Suprapubic skin (tissue), 4 donors: ENCODE measurements around the gene NPAS3. TPM values are rescaled to one million over a fixed set of nuclear protein-coding genes. Genes with fewer than 3 reads are reported as not detected.

Experiments used
- DNase-seq, 2 donors: peaks; one replicate each; pipeline ENCODE4 v3.0.0-alpha.2; 2019; ENCODE audit warnings: low spot score in 2 of 2
- H3K27ac ChIP-seq: fragments of 200-600 bp; sonication (generic); one replicate; pipeline ENCODE4 v1.5.1; 2019
- H3K27me3 ChIP-seq: fragments of 200-600 bp; sonication (generic); one replicate; pipeline ENCODE4 v1.5.1; 2019
- H3K36me3 ChIP-seq: fragments of 200-600 bp; sonication (generic); one replicate; pipeline ENCODE4 v1.5.1; 2019
- H3K4me1 ChIP-seq: fragments of 200-600 bp; sonication (generic); one replicate; pipeline ENCODE4 v1.5.1; 2019
- H3K4me3 ChIP-seq: fragments of 200-600 bp; sonication (generic); one replicate; pipeline ENCODE4 v1.5.1; 2019; ENCODE audit warnings: mild to moderate bottlenecking
- H3K9me3 ChIP-seq: fragments of 200-600 bp; sonication (generic); one replicate; pipeline ENCODE4 v1.5.1; 2019
- EP300 ChIP-seq: sonication (generic); formaldehyde crosslinking; IDR thresholded peaks from one replicate; pipeline ENCODE4 v1.6.1; 2017; ENCODE audit warnings: antibody characterized with exemption
- POLR2A ChIP-seq, 2 donors: fragments of 450-650 bp; IDR thresholded peaks; one replicate each; pipeline ENCODE4 v1.6.1; 2017; ENCODE audit warnings: antibody characterized with exemption in 2 of 2, mild to moderate bottlenecking in 2 of 2, moderate library complexity in 2 of 2
- POLR2AphosphoS5 ChIP-seq, 3 donors: sonication (generic); formaldehyde crosslinking; IDR thresholded peaks; one replicate each; pipeline ENCODE4 v1.6.1; 2017; ENCODE audit warnings: antibody characterized with exemption in 3 of 3
- WGBS: methylation state at CpG from one replicate; pipeline ENCODE4 v1.1.5; 2018; 5-methylcytosine and 5-hydroxymethylcytosine counted together
- total RNA-seq, 4 donors: library from RNA; depleted of rRNA; stranded (reverse); fragments of >200 nt; gene quantifications; one replicate each; pipeline ENCODE4 v1.1.0, GENCODE V29; 2016
- TF ChIP-seq, protein P1 (sequence below), 2 donors: fragments of 200-600 bp in 1 of 2; fragments of 450-650 bp in 1 of 2; sonication (generic) in 1 of 2; IDR thresholded peaks; one replicate each; pipeline ENCODE4 v1.5.1; 2016 to 2019; ENCODE audit warnings: antibody characterized with exemption in 2 of 2, mild to moderate bottlenecking in 1 of 2, moderate library complexity in 1 of 2

NPAS3 gene
- total RNA-seq, 4 donors from 2014 or later: 0.17 to 0.45 (median 0.29) TPM; not detected in 1

DNA sequence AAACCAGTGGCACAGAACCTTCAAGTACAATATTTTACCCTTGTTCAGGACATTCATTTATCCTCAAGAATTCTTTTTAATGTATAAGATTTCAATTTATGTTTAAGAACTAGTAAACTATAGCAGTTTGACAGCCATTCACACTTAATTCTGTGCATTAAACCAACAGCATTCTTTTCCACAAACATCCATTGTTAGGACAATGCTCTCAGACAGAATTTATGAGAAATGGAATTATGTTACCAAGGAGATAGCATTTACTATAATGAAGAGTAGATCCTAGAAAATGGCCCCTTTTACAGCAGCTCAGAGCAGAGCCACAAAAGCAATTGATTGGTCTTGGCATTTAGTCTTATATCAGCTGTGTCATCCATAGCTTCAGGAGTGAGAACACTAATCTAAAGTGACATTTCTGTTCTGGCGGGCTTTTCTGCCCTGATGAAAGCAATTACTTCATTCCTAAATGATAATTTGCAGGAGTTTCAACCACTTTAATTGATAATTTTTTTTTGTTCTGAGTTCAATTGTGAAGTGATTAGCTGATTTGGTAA lies 268.9 kb downstream of the NPAS3 start:
- no peaks in the 10 kb centered on the region for H3K4me1 ChIP-seq
- H3K36me3 ChIP-seq: no peaks in the 10 kb centered on the region
- H3K27me3 ChIP-seq: no peaks in the 10 kb centered on the region
- 63% methylated on average over 1 of the region's 1 CpG for WGBS
- DNase-seq: no peak
- no peaks in the 10 kb centered on the region for H3K9me3 ChIP-seq
- TF ChIP-seq EP300 (no peak), POLR2AphosphoS5 (IDR thresholded peaks at IDR 0.05) (no peak)
- TF ChIP-seq, protein P1, sequence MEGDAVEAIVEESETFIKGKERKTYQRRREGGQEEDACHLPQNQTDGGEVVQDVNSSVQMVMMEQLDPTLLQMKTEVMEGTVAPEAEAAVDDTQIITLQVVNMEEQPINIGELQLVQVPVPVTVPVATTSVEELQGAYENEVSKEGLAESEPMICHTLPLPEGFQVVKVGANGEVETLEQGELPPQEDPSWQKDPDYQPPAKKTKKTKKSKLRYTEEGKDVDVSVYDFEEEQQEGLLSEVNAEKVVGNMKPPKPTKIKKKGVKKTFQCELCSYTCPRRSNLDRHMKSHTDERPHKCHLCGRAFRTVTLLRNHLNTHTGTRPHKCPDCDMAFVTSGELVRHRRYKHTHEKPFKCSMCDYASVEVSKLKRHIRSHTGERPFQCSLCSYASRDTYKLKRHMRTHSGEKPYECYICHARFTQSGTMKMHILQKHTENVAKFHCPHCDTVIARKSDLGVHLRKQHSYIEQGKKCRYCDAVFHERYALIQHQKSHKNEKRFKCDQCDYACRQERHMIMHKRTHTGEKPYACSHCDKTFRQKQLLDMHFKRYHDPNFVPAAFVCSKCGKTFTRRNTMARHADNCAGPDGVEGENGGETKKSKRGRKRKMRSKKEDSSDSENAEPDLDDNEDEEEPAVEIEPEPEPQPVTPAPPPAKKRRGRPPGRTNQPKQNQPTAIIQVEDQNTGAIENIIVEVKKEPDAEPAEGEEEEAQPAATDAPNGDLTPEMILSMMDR (IDR thresholded peaks at IDR 0.05): no peak
- H3K27ac ChIP-seq: no peak overlapping the region
- no peak overlapping the region for H3K4me3 ChIP-seq

DNA sequence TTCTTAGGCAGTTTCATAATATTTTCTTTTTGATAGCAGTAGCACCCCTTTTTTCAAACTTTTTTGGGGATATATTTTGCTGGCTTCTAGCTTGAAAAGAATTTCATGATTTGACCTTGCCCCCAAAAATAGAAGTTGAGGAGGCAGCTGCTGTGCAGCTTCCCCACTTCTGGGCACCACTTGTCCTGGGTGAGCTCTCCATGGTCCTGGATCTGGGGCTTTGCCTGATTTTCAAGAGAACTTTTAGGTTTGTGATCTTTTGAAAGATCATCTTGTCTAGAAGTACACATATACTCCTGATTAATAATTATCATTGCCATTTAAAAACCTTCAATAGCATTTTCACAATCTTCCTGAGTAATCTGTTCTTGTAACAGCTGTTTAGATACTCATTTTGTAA lies 271.6 kb downstream of the NPAS3 start:
- no peak for TF ChIP-seq POLR2A (IDR thresholded peaks at IDR 0.05)
- TF ChIP-seq, protein P1 (IDR thresholded peaks at IDR 0.05): no peak
- no peaks in the 10 kb centered on the region for H3K36me3 ChIP-seq
- H3K9me3 ChIP-seq: no peaks in the 10 kb centered on the region
- H3K4me3 ChIP-seq: no peak overlapping the region
- H3K27ac ChIP-seq: no peak overlapping the region
- H3K27me3 ChIP-seq: no peaks in the 10 kb centered on the region
- no peak for DNase-seq
- no peaks in the 10 kb centered on the region for H3K4me1 ChIP-seq

DNA sequence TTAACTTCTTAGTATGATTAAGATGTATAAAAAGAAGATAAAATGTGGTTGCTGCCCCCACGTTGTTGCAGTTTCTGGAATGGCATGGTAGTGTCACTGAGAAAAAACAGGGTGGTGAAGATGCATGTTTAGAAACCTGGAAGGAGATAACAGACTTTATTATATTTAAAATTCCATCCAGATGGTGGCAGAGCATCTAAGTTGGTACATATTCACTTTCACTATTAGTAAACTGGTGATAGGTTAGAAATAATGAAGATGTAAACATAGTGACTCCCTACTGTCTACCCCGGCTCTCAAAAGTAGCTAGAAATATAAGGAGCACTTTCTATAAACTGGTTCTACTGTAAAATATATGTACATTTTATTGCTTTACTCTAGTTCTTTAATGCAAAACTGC lies 279.3 kb downstream of the NPAS3 start:
- Histone ChIP-seq H3K9me3 (no peaks in the 10 kb centered on the region), H3K27ac (no peak overlapping the region), H3K36me3 (no peaks in the 10 kb centered on the region), H3K4me3 (no peak overlapping the region), H3K27me3 (no peaks in the 10 kb centered on the region), H3K4me1 (no peaks in the 10 kb centered on the region)
- no peak for TF ChIP-seq POLR2A (IDR thresholded peaks at IDR 0.05)
- TF ChIP-seq POLR2AphosphoS5 (IDR thresholded peaks at IDR 0.05): no peak
- TF ChIP-seq, protein P1 (IDR thresholded peaks at IDR 0.05): no peak
- TF ChIP-seq EP300: no peak
- no peak for DNase-seq
- 42% methylated on average over 2 of the region's 2 CpGs for WGBS

DNA sequence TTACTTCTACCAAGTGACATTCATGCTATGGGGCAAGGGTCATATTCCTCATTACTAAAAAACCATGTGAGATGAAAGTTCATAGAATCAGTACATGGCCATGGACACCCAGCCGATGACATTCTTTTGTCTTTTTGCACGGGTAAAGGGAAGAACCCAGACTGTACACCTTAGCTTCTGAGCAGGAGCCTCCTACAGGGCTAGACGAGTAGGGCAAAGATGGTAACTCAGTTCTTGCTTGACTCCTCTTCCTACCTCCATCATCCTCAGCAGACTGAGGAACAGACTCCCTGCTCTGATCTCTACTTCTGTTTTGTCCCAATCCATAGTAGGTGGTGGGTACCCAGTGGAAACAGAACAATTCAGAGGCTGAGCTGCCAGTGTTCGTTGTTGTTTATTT lies 281.3 kb downstream of the NPAS3 start:
- TF ChIP-seq EP300: no peak
- DNase-seq: no peak
- 89% methylated on average over 4 of the region's 4 CpGs for WGBS

DNA sequence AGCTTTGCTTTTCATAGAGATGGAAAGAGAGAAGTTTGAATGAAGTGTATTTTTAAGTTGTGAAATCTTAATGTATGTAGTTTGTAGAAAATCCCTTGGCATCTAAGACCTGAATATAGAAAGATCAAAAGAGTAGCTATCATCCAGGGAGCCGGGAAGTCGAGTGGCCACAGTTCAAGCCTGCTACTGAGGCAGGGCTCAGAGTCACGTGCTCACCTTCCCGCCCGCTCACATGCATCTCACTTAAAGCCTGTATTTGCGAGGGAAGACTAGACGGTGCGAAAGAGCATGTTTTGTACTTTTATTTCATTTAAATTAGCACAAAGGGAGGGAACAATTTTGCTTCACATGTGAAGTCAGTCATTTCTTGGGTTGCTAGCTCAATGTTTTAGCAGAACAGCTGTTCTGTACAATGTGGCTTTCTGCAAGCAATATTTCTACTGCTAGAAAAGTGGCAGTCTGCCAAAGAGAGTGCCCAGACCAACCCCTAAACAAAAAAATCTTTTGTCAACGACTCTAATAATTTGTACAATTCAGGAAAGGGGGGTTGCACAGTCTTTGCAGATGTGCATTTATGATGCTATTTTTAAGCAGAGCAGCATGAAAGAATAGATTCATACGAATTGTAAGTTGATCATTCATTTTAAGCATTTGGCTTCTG lies 290.7 kb downstream of the NPAS3 start:
- no peaks in the 10 kb centered on the region for H3K27me3 ChIP-seq
- no peak overlapping the region for H3K27ac ChIP-seq
- no peak for DNase-seq
- no peak for TF ChIP-seq POLR2AphosphoS5 (IDR thresholded peaks at IDR 0.05)
- TF ChIP-seq POLR2A (IDR thresholded peaks at IDR 0.05): no peak
- TF ChIP-seq EP300: no peak
- TF ChIP-seq, protein P1 (IDR thresholded peaks at IDR 0.05): no peak
- H3K4me3 ChIP-seq: no peak overlapping the region
- no peaks in the 10 kb centered on the region for H3K36me3 ChIP-seq
- WGBS: 35% methylated on average over 10 of the region's 10 CpGs
- H3K9me3 ChIP-seq: no peaks in the 10 kb centered on the region
- no peaks in the 10 kb centered on the region for H3K4me1 ChIP-seq

More for the DNA sequence above, 281.3 kb downstream of the NPAS3 start:
- Histone ChIP-seq H3K27ac (no peak overlapping the region), H3K27me3 (no peaks in the 10 kb centered on the region), H3K4me1 (no peaks in the 10 kb centered on the region), H3K9me3 (no peaks in the 10 kb centered on the region), H3K4me3 (no peak overlapping the region), H3K36me3 (no peaks in the 10 kb centered on the region)

DNA sequence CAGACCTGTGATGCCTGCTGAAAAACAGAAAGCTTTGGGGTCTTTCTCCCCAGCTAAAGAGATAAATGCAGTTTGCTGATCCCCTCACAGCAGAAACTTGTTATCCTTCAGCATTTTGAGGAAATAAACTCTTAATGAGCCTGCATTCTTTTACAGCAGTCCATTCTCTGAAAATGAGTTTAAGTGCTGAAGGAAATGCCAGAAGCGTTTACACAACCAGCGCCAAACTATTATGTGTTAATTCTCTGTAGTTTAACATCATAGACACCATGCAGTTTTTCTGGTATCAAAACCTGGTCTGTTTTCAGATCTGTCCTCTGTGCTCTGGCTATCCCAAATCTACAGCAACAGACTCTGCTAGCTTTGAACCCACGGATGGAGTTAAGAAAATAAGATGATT lies 291.3 kb downstream of the NPAS3 start:
- H3K36me3 ChIP-seq: no peaks in the 10 kb centered on the region
- no peaks in the 10 kb centered on the region for H3K4me1 ChIP-seq
- H3K27me3 ChIP-seq: no peaks in the 10 kb centered on the region
- no peaks in the 10 kb centered on the region for H3K9me3 ChIP-seq
- H3K27ac ChIP-seq: no peak overlapping the region
- H3K4me3 ChIP-seq: no peak overlapping the region
- TF ChIP-seq POLR2A (IDR thresholded peaks at IDR 0.05) (no peak), EP300 (no peak), POLR2AphosphoS5 (IDR thresholded peaks at IDR 0.05) (no peak)
- TF ChIP-seq, protein P1 (IDR thresholded peaks at IDR 0.05): no peak
- no peak for DNase-seq
- 45% methylated on average over 3 of the region's 3 CpGs for WGBS
